Renal cortex interstitium (tissue), 11 donors: ENCODE results near the gene TCOF1. TPM values are rescaled to one million over a fixed set of nuclear protein-coding genes. Genes with fewer than 3 reads are reported as not detected.

Experiments used
- DNase-seq, 11 donors: peaks; one replicate each; pipeline ENCODE4 v3.0.0-alpha.2; 2013; ENCODE audit warnings: low read depth in 9 of 11, low spot score in 4 of 11; ENCODE audit errors: extremely low read depth in 1 of 11
- polyA plus RNA-seq, 3 donors: library from polyadenylated mRNA; unstranded; fragments of 120-200 nt; gene quantifications; one replicate each; pipeline ENCODE4 v1.2.1, GENCODE V29; 2013; ENCODE audit not compliant: insufficient read length in 3 of 3

TCOF1 gene
- polyA plus RNA-seq, 3 donors: 36.9 to 39.5 (median 39.3) TPM

DNA sequence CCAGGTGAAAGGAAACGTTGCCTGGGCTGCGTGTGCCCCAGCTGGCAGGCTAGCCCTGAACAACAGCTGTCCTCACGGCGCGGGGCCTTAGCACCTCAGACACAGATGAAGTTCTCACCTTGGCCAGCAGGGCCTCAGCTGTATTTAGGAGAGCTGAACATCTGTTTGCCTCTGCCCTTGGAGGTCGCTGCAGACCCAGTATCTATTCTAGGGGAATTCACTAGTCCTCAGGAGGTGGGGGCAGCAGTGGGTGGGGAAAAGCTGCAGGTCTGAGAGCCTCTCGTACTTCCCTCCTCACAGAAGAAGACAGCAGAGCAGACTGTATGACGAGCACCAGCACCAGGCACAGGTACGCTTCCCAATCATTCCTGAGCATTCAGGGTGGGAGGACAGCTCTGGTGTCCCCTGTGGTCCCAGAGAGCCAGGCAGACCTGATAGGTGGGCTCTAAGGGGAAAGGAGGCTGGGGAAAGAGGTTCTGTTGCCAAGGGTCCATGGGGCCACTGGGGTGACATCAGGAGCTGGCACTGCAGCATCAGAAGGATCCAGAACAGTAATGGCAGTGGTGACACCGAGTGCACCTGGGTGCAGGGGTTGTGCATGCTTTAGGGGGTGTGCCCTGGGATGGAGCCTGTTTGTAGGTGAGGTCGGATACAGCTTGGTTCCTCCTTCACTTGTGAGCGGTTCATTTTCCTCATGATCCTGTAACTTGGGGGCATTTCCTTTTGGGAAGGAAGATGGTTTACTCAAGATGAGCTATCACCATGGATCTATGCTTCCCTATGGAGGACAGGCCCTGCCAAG is 41.4 kb downstream of the TCOF1 start:
- no peak for DNase-seq

DNA sequence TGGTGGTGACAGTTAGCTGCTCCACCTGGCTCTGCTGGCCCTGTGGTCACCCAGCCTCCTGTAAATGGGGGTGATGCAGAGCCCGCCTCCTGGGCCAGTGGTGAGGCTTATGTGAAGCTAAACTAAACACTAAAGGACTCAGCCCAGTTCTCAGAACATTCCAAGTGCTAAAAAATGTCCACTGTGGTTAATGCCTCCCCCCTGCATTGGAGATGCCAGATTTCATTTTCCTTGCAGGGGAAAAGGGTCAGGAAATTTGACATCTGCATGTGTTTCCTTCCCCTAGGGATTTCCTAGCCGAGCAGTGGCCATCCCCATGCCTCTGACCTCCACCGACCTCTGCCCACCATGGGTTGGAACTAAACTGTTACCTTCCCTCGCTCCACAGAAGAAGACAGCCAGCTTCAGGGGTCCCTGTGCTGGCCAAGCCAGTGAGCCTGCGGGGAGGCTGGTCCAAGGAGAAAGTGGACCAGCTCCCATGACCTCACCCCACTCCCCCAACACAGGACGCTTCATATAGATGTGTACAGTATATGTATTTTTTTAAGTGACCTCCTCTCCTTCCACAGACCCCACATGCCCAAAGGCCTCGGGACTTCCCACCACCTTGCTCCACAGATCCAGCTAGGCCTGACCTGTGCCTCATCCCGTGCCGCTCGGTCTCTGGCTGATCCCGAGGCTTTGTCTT is 42.2 kb downstream of the TCOF1 start:
- no peak for DNase-seq

DNA sequence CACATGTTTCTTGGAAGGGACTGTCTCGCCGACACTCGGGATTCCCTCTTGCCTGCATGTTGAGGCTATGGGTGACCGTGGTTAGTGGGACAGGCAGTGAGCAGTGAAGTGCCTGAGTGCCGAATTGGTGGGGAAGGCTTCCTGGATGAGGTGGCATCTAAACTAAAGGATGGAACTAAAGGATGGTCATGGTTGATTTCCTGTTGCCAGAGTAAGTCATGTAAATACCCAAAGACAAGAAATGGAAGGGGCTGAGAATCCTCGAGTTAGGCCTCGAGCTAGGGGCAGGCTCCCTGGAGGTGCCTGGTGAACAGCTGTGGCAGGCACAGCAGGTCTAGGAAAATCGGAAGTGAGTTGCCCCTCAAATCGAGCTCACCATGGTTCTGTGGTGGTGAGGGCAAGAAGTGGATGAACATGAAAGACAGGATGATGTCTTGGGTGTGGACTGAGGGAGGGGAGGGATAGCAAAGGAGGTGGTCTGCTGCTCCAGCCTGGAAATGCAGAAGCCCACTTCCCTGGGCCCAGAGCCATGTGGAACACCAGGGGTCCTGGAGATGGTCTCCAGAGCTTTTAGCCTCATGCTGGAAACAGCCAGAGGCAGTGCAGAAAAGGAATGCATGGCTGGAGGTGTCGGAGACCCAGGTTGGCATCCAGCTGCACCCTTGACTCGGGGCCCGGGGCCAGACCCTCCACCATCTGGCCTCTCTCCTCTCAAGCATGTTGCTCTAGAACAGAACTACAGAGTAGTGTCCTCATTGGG is 43.0 kb downstream of the TCOF1 start:
- no peak for DNase-seq

DNA sequence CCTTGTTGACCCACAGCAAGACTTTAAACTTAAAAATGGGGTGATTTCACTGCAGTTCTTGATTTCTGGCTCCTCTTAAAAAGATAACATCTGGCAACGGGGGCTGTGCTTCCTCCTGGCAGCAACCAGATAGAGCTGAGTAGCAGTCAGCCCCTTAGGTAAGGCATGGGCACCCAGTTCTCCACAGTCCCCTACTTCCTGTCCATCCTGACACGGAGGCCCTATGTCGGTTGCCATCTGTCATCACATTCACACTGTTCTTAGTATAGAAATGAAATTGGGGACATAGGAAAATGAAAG is 43.5 kb downstream of the TCOF1 start:
- no peak for DNase-seq

DNA sequence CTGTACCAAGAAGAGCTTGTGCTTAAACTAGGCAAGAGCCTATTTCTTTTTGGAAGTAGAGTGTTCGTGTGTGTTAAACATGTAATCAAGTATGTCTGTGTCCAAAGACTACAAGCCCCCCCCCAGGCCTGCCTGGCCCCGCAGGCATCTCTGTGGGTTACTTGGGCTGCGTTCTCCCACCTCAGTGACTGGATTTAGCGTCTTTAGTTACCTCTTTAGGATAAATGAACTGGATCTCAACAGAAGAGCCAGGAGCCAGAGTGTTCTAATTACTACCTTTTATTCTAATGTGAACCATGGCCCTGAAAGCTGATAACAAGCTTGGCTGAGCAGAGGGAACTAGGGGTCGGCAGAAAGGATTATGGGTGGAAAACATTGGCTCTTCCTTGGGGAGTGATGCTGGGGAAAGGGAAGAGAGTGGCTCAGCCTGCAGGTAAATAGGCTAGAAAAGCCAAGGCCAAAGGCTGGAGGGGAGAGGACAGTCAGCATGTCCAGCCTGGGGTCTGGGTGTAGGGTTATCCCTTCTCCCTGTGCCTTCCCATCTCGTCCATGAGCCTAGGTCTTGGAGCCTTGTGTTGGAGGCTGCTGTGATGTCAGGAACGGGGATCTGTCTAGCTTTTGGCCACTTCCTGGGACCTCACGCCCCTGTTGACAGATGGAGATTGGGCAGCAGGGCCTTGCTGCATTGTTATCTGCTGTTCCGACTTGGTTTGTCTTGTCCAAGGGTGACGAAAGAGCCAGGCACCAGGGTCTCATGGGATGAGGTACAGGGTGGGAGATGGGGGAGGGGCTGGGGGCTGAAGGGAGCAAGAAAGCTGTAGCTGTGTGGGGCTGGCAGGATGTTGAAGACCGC is 44.1 kb downstream of the TCOF1 start:
- DNase-seq: no peak

DNA sequence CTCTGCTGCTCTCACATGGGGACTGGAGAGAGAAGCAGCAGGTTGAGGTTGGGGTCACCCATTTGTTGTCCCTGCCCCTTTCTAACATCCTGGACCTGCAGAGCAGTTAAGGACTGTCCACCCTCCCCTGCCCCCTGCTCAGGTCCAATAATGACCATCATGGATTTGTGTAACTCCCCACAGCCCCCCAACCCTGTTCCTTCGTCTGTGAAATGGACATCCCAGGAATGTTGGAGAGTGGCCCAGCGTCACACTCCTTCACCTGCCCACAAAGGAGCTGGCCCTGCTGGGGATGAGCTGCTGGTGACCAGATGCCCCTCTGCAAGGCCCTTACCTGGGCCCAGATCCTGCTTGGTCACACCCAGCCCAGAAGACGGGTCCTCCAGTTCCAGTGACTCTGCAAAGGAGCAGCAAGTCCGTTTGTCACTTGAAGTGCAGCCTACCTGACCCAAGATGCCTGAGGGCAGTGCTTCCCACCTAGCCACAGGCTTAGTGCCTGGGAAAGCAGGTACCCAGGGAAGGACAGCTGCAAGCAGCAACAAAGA is 44.8 kb downstream of the TCOF1 start:
- DNase-seq: no peak

DNA sequence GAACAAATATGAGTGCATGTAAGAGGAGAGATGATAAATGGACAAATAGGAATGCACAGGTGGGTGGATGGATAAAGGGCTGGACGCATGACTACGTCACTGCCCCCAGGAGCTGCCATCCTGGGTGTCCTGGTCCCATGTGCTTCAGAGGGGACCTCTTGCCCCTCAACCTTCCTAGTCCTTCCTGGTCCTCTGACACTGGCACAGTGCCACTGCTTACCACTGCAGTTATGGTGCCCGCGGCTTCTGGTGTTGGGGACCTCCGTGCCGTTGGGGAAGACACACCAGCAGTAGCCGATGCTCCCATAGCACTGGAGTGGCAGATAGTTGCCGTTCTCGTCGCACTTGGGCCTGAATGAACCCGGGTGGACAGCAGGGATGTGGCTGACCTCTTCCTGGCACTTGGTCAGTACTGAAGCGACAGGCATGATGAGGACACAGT is 45.4 kb downstream of the TCOF1 start:
- no peak for DNase-seq

DNA sequence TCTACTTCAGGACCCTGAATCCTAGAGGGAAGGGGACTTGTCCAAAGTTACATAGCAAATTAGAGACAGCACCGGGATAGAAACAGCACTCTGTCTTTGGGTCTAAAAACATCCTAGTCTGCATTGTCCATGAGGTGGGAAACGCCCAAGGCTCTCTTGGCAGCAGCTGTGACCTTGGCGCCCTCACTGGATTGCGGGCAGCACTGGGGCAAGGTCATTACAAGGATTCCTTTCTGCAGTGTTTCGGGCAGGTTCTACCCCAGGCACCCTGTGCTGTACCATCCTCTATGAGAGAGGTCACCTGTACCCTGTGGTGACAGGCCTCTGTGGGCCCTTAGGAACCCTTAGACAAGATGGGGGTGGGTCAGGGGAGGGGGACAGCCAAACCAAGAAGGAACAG is 46.6 kb downstream of the TCOF1 start:
- no peak for DNase-seq

DNA sequence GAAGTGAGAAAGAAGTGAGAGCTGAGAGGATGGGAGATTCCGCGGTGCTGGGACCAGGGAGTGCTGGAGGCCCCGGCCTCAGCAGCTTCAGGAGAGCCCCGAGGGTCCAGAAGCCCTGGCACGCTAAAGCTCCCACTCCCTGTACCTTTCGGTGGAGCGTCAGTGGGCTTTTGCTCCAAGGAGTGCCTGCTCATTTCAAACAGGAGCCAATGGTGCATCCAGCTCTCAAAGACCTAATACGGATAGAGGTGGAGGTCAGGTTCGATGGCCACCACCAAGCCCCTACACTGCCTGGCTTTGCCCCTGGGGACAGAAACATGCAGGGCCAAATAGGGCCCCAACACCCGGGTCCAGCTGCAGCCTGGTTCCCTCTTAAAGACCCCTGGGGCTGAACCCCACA is 47.0 kb downstream of the TCOF1 start:
- DNase-seq: no peak

DNA sequence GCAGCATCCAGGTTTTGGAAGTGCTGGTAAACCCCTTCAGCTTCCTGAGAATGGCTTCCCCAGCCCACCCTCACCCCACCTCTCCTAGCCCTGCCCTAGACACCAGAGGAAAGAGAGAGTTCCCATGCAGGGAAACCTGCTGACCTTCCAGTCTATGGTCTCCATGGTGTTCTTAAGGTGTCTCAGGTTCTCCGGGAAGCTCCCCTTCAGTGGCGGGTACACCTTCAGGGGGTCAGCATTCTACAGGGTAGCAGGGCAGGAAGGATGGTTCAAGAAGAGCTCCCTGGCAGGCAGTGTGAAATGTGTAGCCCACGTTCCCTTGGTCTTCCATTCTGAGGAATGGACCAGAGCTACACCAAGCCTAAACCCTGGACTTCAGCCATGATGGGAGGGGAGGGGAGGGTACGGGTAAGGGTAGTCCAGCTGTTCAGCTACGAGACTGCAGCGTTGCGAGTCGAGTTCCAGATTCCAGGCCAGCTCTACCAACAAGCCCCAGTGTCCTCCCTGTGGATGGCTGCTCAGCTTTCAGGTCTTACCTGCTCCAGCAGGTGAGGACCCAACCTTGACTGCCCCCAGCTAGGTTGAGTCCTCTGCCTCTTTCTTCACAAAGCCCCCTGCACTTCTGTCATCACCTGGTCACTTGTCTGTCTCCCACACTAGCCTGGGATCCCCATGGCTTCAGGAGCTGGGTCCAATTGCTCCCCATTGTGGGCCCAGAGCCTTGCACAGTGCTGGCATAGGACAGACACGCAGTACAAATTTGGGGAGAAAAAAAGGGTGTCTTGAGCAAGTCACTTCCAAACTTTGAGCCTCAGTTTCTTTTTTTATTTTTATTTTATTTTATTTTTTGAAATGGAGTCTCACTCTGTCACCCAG is 47.7 kb downstream of the TCOF1 start:
- DNase-seq: no peak

DNA sequence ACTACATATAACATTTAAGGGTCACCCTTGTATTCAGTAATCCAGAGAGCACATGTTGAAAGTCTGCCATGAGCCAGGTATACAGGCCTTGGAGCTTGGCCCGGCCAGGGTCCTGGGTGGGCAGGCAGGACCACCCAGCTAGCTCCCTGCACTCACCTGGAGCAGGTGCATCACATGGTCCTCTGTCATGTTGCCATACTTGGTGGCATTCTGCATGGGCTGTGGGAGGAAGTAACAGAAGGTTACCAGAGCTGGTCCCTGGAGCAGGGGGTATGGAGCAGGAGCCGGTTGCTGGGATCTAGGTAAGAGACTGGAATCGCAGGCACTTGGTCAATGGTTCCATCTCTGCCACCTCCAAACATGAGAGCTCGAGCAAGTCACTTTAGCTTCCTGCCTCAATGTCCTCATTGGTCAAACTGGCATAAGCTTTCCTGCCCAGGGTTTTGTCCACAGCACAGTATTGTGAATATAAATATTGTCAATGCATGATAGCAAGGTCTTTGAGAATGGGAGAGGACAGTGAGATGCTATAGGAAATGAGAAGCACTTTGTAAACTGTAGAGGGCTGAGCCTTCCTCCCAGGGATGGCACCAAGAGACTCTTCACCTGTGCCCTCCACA is 48.7 kb downstream of the TCOF1 start:
- no peak for DNase-seq

DNA sequence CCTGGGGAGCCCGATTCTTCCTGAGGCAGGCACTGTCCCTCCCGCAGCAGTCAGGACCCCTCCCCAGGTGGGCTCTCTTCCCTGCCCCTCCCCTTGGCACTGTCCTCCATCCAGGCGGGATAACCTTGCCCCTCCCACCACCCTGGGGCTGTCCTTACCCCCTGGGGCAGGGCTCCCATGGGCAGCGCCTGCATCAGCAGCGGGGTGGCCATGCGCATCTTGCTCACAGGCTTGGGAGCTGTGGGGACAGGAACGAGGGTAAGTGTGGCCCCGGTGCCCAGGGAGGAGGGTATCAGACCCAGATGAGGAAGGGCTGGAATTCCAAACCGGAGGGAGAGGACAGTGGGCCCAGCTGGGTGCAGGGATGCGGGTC is 49.2 kb downstream of the TCOF1 start:
- no peak for DNase-seq

DNA sequence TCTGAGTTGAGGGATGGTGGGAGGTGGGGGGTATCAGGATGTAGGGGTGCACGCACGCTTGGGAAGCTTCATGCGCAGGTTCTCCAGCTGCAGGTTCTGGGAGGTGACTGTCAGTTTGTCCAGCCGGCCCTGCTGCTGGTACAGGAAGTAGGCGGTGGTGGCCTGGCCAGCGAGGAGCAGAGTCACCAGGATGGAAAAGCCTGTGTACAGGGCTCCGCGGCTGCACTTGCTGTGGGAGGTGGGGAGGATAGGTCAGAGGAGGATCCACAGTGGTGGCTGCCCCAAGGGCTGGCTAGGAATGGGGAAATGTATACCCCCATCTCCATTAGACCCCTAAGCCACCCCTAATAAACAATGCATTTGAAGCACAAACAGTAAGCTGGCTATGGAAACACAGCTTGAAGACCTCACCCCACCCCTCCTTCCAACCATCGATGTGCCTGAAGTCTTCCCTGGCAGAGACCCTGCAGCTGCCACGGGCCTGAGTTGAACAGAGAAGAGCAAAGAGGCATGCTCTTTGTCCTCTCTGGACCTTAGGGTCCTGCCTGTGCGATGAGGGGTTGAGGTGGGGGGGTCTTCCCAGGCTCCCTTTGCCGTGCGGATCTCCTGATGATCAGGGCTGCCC is 49.7 kb downstream of the TCOF1 start:
- DNase-seq: no peak

DNA sequence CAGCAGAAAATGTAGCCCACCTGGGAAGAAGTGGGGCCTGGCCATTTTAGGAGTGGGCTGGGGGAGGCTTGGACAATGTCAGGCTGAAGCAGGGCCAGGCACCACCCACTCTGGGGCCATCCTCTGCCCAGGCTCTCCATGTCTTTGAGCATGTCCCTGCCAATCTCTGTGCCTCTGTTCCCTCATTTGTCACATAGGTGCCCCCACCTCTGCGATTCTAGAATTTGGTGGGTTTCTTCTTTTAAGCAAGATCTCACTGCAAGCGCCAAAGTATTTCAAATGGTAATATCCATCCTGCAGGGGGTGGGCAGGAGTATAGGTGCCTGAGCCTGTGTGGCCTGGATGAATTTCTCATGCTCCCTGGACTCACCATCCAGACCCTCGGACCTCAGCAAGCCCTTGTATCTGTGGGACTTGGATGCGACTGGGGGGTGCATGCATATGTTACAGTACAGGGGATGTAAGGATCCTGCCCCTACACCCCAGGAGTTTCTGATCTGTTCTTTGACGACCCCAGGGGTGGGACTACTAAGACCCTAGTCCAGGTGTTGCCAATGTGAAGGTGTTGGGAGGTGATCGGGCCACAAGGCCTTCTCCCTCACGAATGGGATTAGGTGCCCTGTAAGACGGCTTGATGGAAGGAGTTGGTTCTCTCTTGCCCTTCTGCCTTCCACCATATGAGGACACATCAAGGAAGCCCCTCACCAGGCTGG is 50.9 kb downstream of the TCOF1 start:
- no peak for DNase-seq

DNA sequence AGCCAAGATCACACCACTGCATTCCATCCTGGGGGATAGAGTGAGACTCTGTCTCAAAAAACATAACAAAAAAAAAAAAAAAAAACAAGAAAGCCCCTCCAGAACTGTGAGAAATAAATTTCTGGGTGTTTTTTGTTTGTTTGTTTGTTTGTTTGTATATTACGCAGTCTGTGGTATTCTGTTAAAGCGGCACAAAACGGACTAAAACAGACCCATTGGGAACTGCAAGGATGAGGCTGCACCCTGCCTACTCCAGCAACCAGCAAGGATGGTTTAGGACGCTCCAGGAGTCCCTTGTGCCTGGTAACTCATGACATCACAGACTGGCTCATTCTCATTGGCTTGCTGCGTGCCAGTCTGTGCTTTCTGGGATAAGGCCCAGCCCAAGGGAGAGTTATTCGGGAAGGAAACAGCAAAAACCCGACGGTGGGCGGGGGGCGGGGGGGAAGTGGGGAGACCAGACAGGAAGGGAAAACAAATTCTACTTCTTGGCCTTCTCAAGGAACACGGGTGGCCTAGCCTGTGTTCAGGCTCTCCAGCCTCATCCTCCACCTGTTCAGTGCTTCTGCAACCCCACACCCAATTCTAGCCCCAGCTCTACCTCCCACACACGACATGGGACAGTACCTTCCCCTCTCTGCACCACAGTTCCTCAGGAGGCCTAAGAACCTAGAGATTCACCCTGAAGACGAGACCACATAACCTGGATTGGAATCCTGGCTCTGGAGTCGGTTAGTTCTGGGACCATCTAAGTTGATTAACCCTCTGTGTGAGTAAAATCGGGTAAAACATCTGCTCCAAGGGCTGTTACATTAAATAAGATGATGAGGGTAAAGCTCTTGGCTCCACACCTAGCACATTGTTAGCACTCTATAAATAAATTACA is 52.4 kb downstream of the TCOF1 start:
- DNase-seq: peak; percentile 63 to 87 (median 78)
